Pancreas (tissue), 10 donors: Measurements from ENCODE around the gene PDCD4. TPM values are rescaled to one million over a fixed set of nuclear protein-coding genes. Genes with fewer than 3 reads are reported as not detected.

Experiments used
- ATAC-seq, 4 donors: fragments of 200-7000 bp; cut with Tn5 transposase; one replicate each; pipeline versions ENCODE4 v1.8.0 to v1.9.1; 2020; ENCODE audit warnings: mild to moderate bottlenecking in 4 of 4, moderate library complexity in 4 of 4
- DNase-seq, 6 donors: peaks; one replicate each; pipeline ENCODE4 v3.0.0-alpha.2; 2020
- FAIRE-seq: peaks from 2 replicates; lab custom pipeline; 2012; peaks lifted over from hg19 to GRCh38; lab: Jason Lieb, UNC
- H3K27ac ChIP-seq, 4 donors: fragments of 200-600 bp; sonication (generic); 1 replicate in 3 of 4; 2 replicates in 1 of 4; pipeline versions ENCODE4 v1.5.0 to v1.8.0; 2020
- H3K27me3 ChIP-seq, 4 donors: fragments of 200-600 bp; one replicate each; pipeline ENCODE4 v1.8.0; 2021
- H3K36me3 ChIP-seq, 3 donors: fragments of 200-600 bp; sonication (generic) in 1 of 3; one replicate each; pipeline versions ENCODE4 v1.5.0 to v1.8.0; 2020 to 2021
- H3K4me1 ChIP-seq, 3 donors: fragments of 200-600 bp; one replicate each; pipeline ENCODE4 v1.8.0; 2021
- H3K4me3 ChIP-seq, 4 donors: fragments of 200-600 bp; sonication (generic) in 2 of 4; one replicate each; pipeline versions ENCODE4 v1.5.0 to v1.8.0; 2020 to 2021
- H3K9me3 ChIP-seq, 4 donors: fragments of 200-600 bp; one replicate each; pipeline ENCODE4 v1.8.0; 2021
- CTCF ChIP-seq, 4 donors: fragments of 200-600 bp; sonication (generic) in 3 of 4; IDR thresholded peaks; one replicate each; pipeline versions ENCODE4 v1.5.0 to v1.8.0; 2021; ENCODE audit warnings: antibody characterized with exemption in 4 of 4
- WGBS, 2 donors: extraction: QIAGEN DNeasy Blood & Tissue Kit; methylation state at CpG; one replicate each; pipeline ENCODE4 v1.1.7; 2013; 5-methylcytosine and 5-hydroxymethylcytosine counted together
- intact Hi-C, 3 donors: fragments of 100-400 bp; cut with DNase I; formaldehyde crosslinking; loops; one replicate each; pipeline versions ENCODE4 v1.11.1 to v1.14.2; 2022
- polyA plus RNA-seq, 2 donors: library from polyadenylated mRNA; stranded (reverse); fragments of 200-250 nt; gene quantifications; one replicate each; pipeline ENCODE4 v1.2.3, GENCODE V29; 2013
- total RNA-seq, 6 donors: library from RNA; stranded (reverse); fragmentation: NEBNext Ultra II Directional in 4 of 6; extraction: Animal tissue kit (Norgen Biotek cat#: 25700) in 4 of 6; gene quantifications; one replicate each; pipeline versions ENCODE4 v1.2.1 to v1.2.4, GENCODE V29; 2021 to 2023
- donor health status: healthy with polysubstance abuse.
- donor health status: DM: no; HTN: no; CAD: no; lungs with moderate emphysema.
- donor health status: DM: no; HTN: no; CAD: no.
- donor health status: control.
- donor health status: control.
- donor health status: Bipolar disorder and iron deficiency.
- donor health status: DM: yes; HTN: yes; CAD: no.
- donor health status: DM: no; HTN: no; CAD: no.
- donor health status: DM: no; HTN: no; CAD: no.
- donor health status: DM: yes; HTN: yes; CAD: no.

The PDCD4 gene
- total and polyA plus RNA-seq, 8 donors, result 283 to 679 (median 458) TPM

GRCh38 chr10:110944792-110945396, 73.2 kb downstream of the PDCD4 start:
- no peak for DNase-seq
- intact Hi-C loops, result no loop called here
- peak in 1 of 4 donors; percentile 52 for ATAC-seq
- TF ChIP-seq CTCF (IDR thresholded peaks at IDR 0.05), result no peak
- H3K4me3 ChIP-seq, result no peak overlapping the region
- FAIRE-seq, result no peak
- 83 to 88% methylated on average over 5 of the region's 5 CpGs for WGBS, 2 donors
- no peaks in the 10 kb centered on the region for H3K27me3 ChIP-seq
- H3K36me3 ChIP-seq, result no peaks in the 10 kb centered on the region
- H3K9me3 ChIP-seq, result no peaks in the 10 kb centered on the region
- H3K4me1 ChIP-seq, result peaks cover 0 to 15% (median 0%) of the 10 kb centered on the region in 3 donors
- H3K27ac ChIP-seq, result no peak overlapping the region

- Histone ChIP-seq H3K4me3 (no peak overlapping the region), H3K27ac (no peak overlapping the region), H3K4me1 (peaks cover 0 to 15% (median 0%) of the 10 kb centered on the region in 3 donors), H3K9me3 (no peaks in the 10 kb centered on the region), H3K36me3 (no peaks in the 10 kb centered on the region), H3K27me3 (no peaks in the 10 kb centered on the region)
- intact Hi-C loops, result no loop called here
- ATAC-seq (no peak), DNase-seq (no peak), FAIRE-seq (no peak)
- no peak for TF ChIP-seq CTCF (IDR thresholded peaks at IDR 0.05)
- 91% methylated on average over 1 of the region's 1 CpG for WGBS, 2 donors
Observed at GRCh38 chr10:110946496-110946895, 74.8 kb downstream of the PDCD4 start.

GRCh38 chr10:110947061-110947595, 75.4 kb downstream of the PDCD4 start:
- 71 to 78% methylated on average over 4 of the region's 4 CpGs for WGBS, 2 donors
- no peak for TF ChIP-seq CTCF (IDR thresholded peaks at IDR 0.05)
- H3K9me3 ChIP-seq, result no peaks in the 10 kb centered on the region
- DNase-seq, result peak in 2 of 6 donors; percentile 26 to 28
- H3K27ac ChIP-seq, result no peak overlapping the region
- ATAC-seq, result no peak
- FAIRE-seq, result no peak
- no peaks in the 10 kb centered on the region for H3K27me3 ChIP-seq
- H3K36me3 ChIP-seq, result no peaks in the 10 kb centered on the region
- peaks cover 0 to 15% (median 0%) of the 10 kb centered on the region in 3 donors for H3K4me1 ChIP-seq
- no peak overlapping the region for H3K4me3 ChIP-seq
- intact Hi-C loops, result no loop called here

Other genes with a start within 250 kb of the PDCD4 start
- gene RBM20, start 227.6 kb upstream of the PDCD4 start, total RNA-seq, result 10 to 100 TPM in 2 of 6 donors, 1 to 10 TPM in 3, under 1 TPM in 1; 0.79 to 18.3 (median 3.6) TPM
- gene RBM20, start 227.6 kb upstream of the PDCD4 start, polyA plus RNA-seq, result 10 to 100 TPM in 1 of 2 donors, 1 to 10 TPM in 1; 2.7 to 23.6 TPM
- gene BBIP1, start 47.3 kb downstream of the PDCD4 start, total RNA-seq, result 10 to 100 TPM in 1 of 6 donors, 1 to 10 TPM in 5; 4.2 to 12.4 (median 6.8) TPM
- 10 to 100 TPM; 15.0 to 21.1 TPM for gene BBIP1, start 47.3 kb downstream of the PDCD4 start, polyA plus RNA-seq
- 10 to 100 TPM; 22.2 to 39.8 (median 26.4) TPM for gene SHOC2, start 47.7 kb downstream of the PDCD4 start, total RNA-seq
- gene SHOC2, start 47.7 kb downstream of the PDCD4 start, polyA plus RNA-seq, result 10 to 100 TPM in 1 of 2 donors, 1 to 10 TPM in 1; 8.4 to 14.3 TPM
- 10 to 100 TPM; 12.6 to 40.7 (median 27.1) TPM for gene ADRA2A, start 205.1 kb downstream of the PDCD4 start, total RNA-seq
- 10 to 100 TPM; 15.0 to 42.3 TPM for gene ADRA2A, start 205.1 kb downstream of the PDCD4 start, polyA plus RNA-seq